NCI-H2029 (cell line): ENCODE results near the gene EDNRB.
"Not testable (repeated sequence)": the region's sequence is repeated elsewhere in the genome, so short reads cannot be mapped to it uniquely, and the experiment has no call there.

Experiments used
- DNase-seq: peaks from one replicate; lab custom pipeline; 2025; lab: John Stamatoyannopoulos, UW

The EDNRB gene

DNA sequence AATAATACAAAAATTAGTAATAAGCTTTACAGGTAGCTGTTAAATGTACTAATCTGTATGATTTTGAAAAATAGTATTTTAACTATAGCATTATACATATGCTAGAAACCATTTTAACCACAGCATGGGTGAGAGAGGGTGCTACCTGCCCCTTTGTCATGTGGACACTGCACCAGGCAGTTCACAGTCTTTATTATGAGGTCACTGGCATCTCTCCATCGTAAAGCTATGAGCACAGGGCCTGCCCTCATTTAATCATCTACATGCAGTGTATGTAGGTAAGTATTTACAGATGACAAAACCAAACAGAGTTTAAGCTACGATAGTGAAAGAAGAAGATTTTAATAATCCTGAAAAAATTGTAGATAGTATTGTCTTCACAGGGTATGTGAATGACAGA is 21.7 kb downstream of the EDNRB start:
- no peak for DNase-seq

- no peak for DNase-seq
Measured at GRCh38 chr13:77896536-77896935, 22.1 kb downstream of the EDNRB start.

DNA sequence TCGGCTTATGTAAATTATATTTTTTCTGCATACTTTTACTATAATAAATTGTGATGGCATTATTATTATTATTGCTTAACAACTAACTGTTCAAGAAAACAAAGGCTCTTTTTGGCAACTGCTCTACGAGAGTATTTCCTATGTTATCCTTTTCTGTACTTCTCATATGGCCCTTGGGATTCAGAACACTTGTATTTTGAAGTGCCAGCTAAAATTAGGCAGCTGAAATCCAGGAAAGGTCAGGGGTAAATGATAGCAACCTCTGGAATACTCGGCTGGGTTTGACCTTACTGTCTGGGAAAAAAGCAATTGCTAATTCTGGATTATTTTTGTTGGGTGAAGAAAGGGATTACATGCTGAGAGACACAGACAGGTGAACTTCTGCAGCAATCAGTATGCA is 23.9 kb downstream of the EDNRB start:
- no peak for DNase-seq

GRCh38 chr13:77893066-77893465 is 25.6 kb downstream of the EDNRB start:
- DNase-seq = no peak

- no peak for DNase-seq
Measured at GRCh38 chr13:77892491-77892890, 26.1 kb downstream of the EDNRB start.

DNA sequence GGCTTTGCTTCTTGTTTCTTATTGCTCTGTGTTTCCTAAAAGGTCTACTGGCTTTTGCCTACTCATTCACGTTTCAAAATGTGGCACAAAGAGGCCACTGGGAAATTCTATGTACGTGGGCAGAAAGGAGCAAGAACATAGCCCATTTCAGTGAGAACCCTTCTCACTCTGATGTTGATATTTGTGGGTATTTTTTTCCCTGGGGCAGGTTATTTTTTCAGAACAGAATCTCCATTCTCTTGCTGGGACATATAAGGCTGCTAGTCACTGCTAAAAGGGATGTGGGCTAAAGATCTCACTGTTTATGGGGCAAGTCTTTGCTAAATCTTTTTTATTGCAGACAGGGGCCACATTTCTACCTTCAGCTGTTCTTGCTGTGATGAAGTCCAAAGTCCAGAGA is 27.1 kb downstream of the EDNRB start:
- DNase-seq = no peak

DNA sequence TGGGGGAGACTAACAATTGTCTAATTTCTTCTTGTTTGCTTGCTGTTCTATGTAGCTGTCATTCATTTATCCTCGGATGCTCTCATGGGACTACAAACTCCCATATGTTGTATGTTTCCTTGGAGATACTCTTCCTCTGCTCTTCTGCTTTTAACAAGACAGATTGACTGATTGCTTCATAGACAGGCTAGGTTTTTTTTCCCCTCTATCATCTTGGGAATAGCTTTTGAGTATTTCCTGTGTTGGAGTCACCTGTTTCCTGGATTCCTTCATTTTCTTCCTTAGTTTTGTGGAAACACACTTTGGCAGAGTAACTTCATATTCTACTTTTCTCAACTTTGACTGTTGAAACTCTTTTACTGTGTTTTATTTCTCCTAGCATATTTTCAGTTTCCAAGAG is 27.6 kb downstream of the EDNRB start:
- no peak for DNase-seq

GRCh38 chr13:77883328-77883727 is 35.3 kb downstream of the EDNRB start:
- DNase-seq = no peak

GRCh38 chr13:77878190-77878589 is 40.4 kb downstream of the EDNRB start:
- no peak for DNase-seq

DNA sequence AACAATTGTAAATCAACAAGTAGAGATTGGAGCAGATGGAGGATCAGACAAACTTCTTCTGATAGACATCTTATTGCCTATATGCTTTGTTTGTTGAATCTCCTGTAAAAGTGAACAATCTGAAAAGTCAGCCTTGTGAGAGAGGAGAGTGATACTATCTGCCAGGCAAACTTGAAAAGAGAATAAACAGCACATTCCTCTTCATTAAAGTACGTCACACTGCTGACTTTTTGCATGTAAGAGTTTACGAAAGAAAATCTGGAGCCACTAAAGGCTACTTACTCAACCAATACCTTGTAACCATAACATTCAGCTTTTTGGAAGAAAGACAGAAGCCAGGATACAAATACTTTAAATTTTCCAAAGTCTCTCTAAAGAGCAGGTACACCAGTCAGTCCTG is 42.5 kb downstream of the EDNRB start:
- DNase-seq = no peak

DNA sequence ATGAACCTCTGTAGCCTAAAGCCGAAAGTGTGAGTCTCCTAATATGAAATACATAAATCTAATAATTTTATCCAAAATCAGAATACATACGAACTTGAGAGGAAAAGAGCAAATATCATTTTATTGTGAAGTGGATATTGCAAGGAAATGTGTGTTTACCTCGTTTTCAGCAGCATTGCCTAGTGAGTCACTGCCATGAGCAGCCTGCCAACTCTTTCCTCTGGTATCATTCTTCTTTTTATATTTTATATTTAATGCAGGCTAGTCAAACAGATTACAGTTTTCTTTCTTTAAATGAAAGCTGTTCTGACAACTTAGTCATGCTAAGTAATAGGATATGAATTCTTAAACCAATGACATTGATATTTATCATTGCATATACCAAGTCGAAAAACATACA is 44.2 kb downstream of the EDNRB start:
- no peak for DNase-seq

GRCh38 chr13:77872995-77873394 is 45.6 kb downstream of the EDNRB start:
- no peak for DNase-seq

GRCh38 chr13:77871596-77871995 is 47.0 kb downstream of the EDNRB start:
- DNase-seq = no peak

GRCh38 chr13:77868717-77869116 is 49.9 kb downstream of the EDNRB start:
- DNase-seq = no peak

GRCh38 chr13:77866971-77867370 is 51.7 kb downstream of the EDNRB start:
- DNase-seq = no peak

- DNase-seq = no peak
Measured at GRCh38 chr13:77865622-77866021, 53.0 kb downstream of the EDNRB start.

- DNase-seq = no peak
Measured at GRCh38 chr13:77863144-77863543, 55.5 kb downstream of the EDNRB start.

- DNase-seq = no peak
Measured at GRCh38 chr13:77861741-77862140, 56.9 kb downstream of the EDNRB start.

DNA sequence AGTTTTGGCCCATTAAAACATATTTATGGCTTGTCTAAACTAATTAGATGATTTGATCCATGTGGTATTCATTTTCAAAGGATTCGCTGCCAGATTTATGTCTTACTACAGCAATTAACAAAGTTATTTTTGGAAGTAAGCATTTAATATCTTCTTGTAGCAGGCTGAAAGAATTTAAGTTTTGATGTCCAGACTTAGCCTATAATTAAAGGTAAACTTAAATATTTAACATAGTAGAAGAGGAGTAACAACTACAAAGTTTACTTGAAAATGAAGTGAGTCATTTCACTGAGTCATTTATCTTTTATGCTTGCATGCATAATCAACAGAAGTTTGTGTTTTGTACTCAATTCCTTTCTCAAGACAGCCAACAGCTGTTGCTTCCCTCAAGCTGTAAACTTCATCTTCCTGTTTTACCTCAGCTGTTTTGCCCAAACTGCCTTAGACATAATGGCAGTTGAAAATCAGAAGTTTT is 58.1 kb downstream of the EDNRB start:
- DNase-seq = no peak

DNA sequence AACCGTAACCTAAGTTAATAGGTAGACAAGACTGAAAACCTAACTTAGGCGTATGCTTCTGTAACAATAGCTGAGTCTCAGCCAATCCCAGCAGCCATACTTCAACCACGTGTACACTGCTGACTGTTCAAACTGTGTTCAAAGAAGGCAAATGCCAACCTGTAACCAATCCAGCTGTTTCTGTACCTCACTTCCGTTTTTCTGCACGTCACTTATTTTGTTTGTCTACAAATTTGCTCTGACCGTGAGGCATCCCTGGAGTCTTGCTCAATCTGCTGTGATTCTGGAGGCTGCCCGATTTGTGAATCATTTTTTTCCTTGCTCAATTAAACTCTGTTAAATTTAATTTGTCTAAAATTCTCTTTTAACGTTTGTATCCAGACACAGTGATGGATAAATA is 59.2 kb downstream of the EDNRB start:
- DNase-seq = no peak

DNA sequence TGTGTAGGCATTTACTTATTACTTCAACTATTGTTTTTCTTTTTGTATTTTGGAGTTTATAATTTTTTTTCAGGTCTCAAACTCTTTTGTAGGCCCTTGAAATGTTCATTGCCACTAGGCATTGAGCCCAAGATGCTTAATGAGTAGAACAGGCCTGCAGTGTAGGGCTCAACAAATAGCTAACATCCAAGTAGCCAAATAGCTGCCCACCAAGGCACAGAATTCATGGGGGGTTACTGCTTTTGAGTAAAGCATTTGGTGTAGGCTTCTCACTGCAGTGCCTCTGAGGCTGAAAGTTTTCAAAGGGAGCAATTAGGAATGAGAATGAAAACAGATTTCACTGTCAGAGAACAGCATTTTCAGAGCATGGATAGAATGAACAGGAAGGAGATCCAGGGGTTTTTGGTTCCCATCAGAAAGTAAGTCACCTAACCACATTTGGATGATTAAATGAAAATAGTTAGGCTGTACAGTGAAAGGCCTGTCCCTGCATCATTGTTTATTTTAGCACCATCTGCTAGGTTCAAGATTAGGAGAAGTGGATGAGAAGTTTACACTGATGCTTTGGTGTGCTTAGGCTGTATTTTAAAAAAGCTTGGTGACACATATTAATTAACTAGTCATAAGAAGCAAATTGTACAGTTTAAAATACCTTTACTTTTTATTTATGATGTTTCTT is 61.0 kb downstream of the EDNRB start:
- DNase-seq = no peak

- DNase-seq = no peak
Measured at GRCh38 chr13:77853703-77854102, 64.9 kb downstream of the EDNRB start.

DNA sequence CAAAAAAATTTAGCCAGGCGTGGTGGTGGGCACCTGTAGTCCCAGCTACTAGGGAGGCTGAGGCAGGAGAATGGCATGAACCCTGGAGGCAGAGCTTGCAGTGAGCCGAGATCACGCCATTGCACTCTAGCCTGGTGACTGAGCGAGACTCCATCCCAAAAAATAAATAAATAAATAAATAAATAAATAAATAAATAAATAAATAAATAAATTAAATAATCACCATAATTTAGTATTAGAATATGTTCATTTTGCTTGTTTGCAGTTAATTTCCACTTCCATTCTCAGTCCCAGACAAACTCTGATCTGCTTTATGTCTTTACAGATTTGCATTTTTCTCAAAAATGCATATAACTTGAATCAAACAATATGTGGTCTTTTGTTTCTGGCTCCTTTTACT is 70.6 kb downstream of the EDNRB start:
- DNase-seq = not testable (repeated sequence)

- DNase-seq = no peak
Measured at GRCh38 chr13:77846173-77846572, 72.5 kb downstream of the EDNRB start.
